Mammary epithelial cell (primary cell): ENCODE results near the gene CDKN2B.

Source experiments
- EZH2 ChIP-seq: IDR thresholded peaks from 2 replicates; pipeline ENCODE4 v1.6.1; 2012; ENCODE audit warnings: low read length, inconsistent platforms, borderline replicate concordance
- TF ChIP-seq, protein P1 (sequence below), 2 donors: IDR thresholded peaks in 1 of 2; conservative IDR thresholded peaks in 1 of 2; 2 replicates each; pipeline ENCODE4 v1.5.1; 2011 to 2012; ENCODE audit warnings: inconsistent platforms in 2 of 2, low read length in 2 of 2, mild to moderate bottlenecking in 2 of 2, control low read depth in 1 of 2, low read depth in 1 of 2; ENCODE audit not compliant: insufficient read depth in 1 of 2; ENCODE audit errors: extremely low read depth in 1 of 2

DNA sequence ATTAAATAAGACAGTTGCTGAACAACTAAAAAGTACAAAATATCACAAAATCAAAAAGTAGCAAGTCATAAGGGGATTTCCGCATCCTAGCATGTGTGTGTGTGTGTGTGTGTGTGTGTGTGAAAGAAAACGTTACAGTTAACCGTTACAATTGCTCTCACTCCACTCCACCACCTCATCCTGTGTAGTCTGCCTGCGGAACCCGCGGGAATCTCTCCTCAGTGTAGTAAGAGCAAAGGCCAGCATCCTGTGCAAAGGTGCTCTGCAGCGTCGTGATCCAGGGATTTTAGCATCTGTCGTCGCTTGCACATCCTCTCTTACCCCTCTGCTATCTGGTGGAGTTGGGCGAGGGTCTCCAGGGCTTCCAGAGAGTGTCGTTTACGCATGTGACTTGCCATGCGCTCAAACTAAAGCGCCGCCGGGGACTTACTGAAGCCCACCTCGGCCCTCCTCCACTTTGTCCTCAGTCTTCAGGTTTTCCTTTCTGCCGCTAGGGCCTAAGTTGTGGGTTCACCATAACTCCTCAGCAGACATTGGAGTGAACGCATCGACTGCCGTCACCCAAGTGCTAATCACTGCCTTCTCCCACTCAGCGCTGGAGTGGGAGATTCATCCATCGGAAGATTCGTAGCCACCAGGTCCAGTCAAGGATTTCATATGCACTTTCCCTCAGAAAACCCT is 3.9 kb downstream of the CDKN2B start:
- TF ChIP-seq, protein P1, sequence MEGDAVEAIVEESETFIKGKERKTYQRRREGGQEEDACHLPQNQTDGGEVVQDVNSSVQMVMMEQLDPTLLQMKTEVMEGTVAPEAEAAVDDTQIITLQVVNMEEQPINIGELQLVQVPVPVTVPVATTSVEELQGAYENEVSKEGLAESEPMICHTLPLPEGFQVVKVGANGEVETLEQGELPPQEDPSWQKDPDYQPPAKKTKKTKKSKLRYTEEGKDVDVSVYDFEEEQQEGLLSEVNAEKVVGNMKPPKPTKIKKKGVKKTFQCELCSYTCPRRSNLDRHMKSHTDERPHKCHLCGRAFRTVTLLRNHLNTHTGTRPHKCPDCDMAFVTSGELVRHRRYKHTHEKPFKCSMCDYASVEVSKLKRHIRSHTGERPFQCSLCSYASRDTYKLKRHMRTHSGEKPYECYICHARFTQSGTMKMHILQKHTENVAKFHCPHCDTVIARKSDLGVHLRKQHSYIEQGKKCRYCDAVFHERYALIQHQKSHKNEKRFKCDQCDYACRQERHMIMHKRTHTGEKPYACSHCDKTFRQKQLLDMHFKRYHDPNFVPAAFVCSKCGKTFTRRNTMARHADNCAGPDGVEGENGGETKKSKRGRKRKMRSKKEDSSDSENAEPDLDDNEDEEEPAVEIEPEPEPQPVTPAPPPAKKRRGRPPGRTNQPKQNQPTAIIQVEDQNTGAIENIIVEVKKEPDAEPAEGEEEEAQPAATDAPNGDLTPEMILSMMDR (conservative IDR thresholded peaks at IDR 0.05 in 1 of 2, IDR thresholded peaks at IDR 0.05 in 1 of 2; ENCODE audit: extremely low read depth in 1 of 2, insufficient read depth in 1 of 2, low read depth in 1 of 2, low read length in 2 of 2) = no peak
- TF ChIP-seq EZH2 = no peak
